MM.1S (cell line): ENCODE data around the gene CDX1.

Experiments used
- DNase-seq: peaks from one replicate; pipeline ENCODE4 v3.0.0-alpha.2; 2015
- H2AFZ ChIP-seq: fragments of 300-600 bp; sonication (generic); 2 replicates; pipeline ENCODE4 v1.6.0; 2016; ENCODE audit warnings: antibody characterized with exemption, low read length
- H3F3A ChIP-seq: fragments of 300-600 bp; sonication (generic); 2 replicates; pipeline ENCODE4 v1.6.1; 2016; ENCODE audit warnings: mild to moderate bottlenecking, antibody characterized with exemption, low read length, moderate library complexity, mixed read lengths; ENCODE audit not compliant: insufficient read depth
- H3K27ac ChIP-seq: fragments of 300-600 bp; sonication (generic); 2 replicates; pipeline ENCODE4 v1.5.1; 2016; ENCODE audit warnings: mild to moderate bottlenecking, low read length
- H3K27me3 ChIP-seq: fragments of 300-600 bp; sonication (generic); replicated peaks from 2 replicates; pipeline ENCODE4 v1.6.0; 2016; ENCODE audit warnings: low read length; ENCODE audit not compliant: insufficient read depth
- H3K36me3 ChIP-seq: fragments of 300-600 bp; sonication (generic); replicated peaks from 2 replicates; pipeline ENCODE4 v1.6.1; 2016; ENCODE audit warnings: mild to moderate bottlenecking, low read length, mixed read lengths; ENCODE audit not compliant: insufficient read depth
- H3K4me1 ChIP-seq: fragments of 300-600 bp; sonication (generic); 2 replicates; pipeline ENCODE4 v1.6.1; 2016; ENCODE audit warnings: low read length, mixed read lengths
- H3K4me2 ChIP-seq: fragments of 300-600 bp; sonication (generic); 2 replicates; pipeline ENCODE4 v1.6.0; 2016; ENCODE audit warnings: low read depth, low read length
- H3K4me3 ChIP-seq: fragments of 300-600 bp; sonication (generic); 2 replicates; pipeline ENCODE4 v1.5.1; 2016; ENCODE audit warnings: low read length, mixed read lengths
- H3K79me2 ChIP-seq: fragments of 300-600 bp; sonication (generic); 2 replicates; pipeline ENCODE4 v1.6.1; 2016; ENCODE audit warnings: mixed run types, low read length, mixed read lengths
- H3K9ac ChIP-seq: fragments of 300-600 bp; sonication (generic); 2 replicates; pipeline ENCODE4 v1.6.1; 2016; ENCODE audit warnings: low read length, mixed read lengths
- H3K9me2 ChIP-seq: fragments of 300-600 bp; sonication (generic); replicated peaks from 2 replicates; pipeline ENCODE4 v1.6.1; 2016; ENCODE audit warnings: mild to moderate bottlenecking, low read length, mixed read lengths; ENCODE audit not compliant: insufficient read depth
- H3K9me3 ChIP-seq: fragments of 300-600 bp; sonication (generic); replicated peaks from 2 replicates; pipeline ENCODE4 v1.6.1; 2016; ENCODE audit warnings: mild to moderate bottlenecking, low read length, mixed read lengths; ENCODE audit not compliant: insufficient read depth
- H4K20me1 ChIP-seq: fragments of 300-600 bp; sonication (generic); 2 replicates; pipeline ENCODE4 v1.6.1; 2016; ENCODE audit warnings: mild to moderate bottlenecking, low read length, moderate library complexity, mixed read lengths; ENCODE audit not compliant: insufficient read depth
- CTCF ChIP-seq: fragments of 300-600 bp; sonication (generic); IDR thresholded peaks from 2 replicates; pipeline ENCODE4 v1.5.1; 2016; ENCODE audit warnings: antibody characterized with exemption, low read length, mixed read lengths
- EZH2 ChIP-seq: fragments of 300-600 bp; sonication (generic); optimal IDR thresholded peaks from 2 replicates; pipeline ENCODE3; 2017; ENCODE audit warnings: low read depth, mild to moderate bottlenecking, antibody characterized with exemption, low read length, mixed read lengths
- EZH2phosphoT487 ChIP-seq: fragments of 300-600 bp; sonication (generic); IDR thresholded peaks from 2 replicates; pipeline ENCODE4 v1.6.1; 2018; ENCODE audit warnings: antibody characterized with exemption, low read length

CDX1 gene

GRCh38 chr5:150214289-150214688 lies 47.7 kb downstream of the CDX1 start:
- Histone ChIP-seq H3K27me3 (peaks cover under 1% of the 10 kb centered on the region; the same call in 1 of the 2 replicates), H3K9me2 (no peaks in the 10 kb centered on the region), H3K27ac (no peak overlapping the region), H3K9ac (no peak overlapping the region), H2AFZ (no peak overlapping the region), H3K9me3 (no peaks in the 10 kb centered on the region), H3F3A (no peaks in the 10 kb centered on the region), H3K36me3 (no peaks in the 10 kb centered on the region), H4K20me1 (no peaks in the 10 kb centered on the region), H3K79me2 (no peaks in the 10 kb centered on the region), H3K4me1 (no peaks in the 10 kb centered on the region), H3K4me3 (no peak overlapping the region), H3K4me2 (no peak overlapping the region)
- DNase-seq = no peak
- no peak for TF ChIP-seq EZH2
- no peak for TF ChIP-seq CTCF
- no peak for TF ChIP-seq EZH2phosphoT487

GRCh38 chr5:150215979-150216944 lies 49.7 kb downstream of the CDX1 start:
- H3K9me3 ChIP-seq = no peaks in the 10 kb centered on the region
- no peaks in the 10 kb centered on the region for H3K36me3 ChIP-seq
- no peak overlapping the region for H2AFZ ChIP-seq
- no peaks in the 10 kb centered on the region for H3K4me1 ChIP-seq
- no peak overlapping the region for H3K9ac ChIP-seq
- TF ChIP-seq CTCF (no peak), EZH2phosphoT487 (no peak), EZH2 (no peak)
- no peak for DNase-seq
- H3K27me3 ChIP-seq = no peaks in the 10 kb centered on the region
- H4K20me1 ChIP-seq = no peaks in the 10 kb centered on the region
- H3K79me2 ChIP-seq = no peaks in the 10 kb centered on the region
- no peaks in the 10 kb centered on the region for H3K9me2 ChIP-seq
- H3K27ac ChIP-seq = no peak overlapping the region
- H3K4me2 ChIP-seq = no peak overlapping the region
- no peaks in the 10 kb centered on the region for H3F3A ChIP-seq
- H3K4me3 ChIP-seq = no peak overlapping the region

- Histone ChIP-seq H3K79me2 (no peaks in the 10 kb centered on the region), H3K4me2 (no peak overlapping the region)
Observed at GRCh38 chr5:150217038-150217437, 50.5 kb downstream of the CDX1 start.

More at GRCh38 chr5:150217038-150217437, 50.5 kb downstream of the CDX1 start:
- TF ChIP-seq CTCF (no peak), EZH2phosphoT487 (no peak), EZH2 (no peak)
- Histone ChIP-seq H3K36me3 (no peaks in the 10 kb centered on the region), H3K4me1 (no peaks in the 10 kb centered on the region), H3K9ac (no peak overlapping the region), H4K20me1 (no peaks in the 10 kb centered on the region), H2AFZ (no peak overlapping the region), H3K27me3 (no peaks in the 10 kb centered on the region), H3F3A (no peaks in the 10 kb centered on the region), H3K9me2 (no peaks in the 10 kb centered on the region), H3K9me3 (no peaks in the 10 kb centered on the region), H3K4me3 (no peak overlapping the region), H3K27ac (no peak overlapping the region)
- no peak for DNase-seq
